IPS-18a (cell line): ENCODE data around the gene DENND2D.

ENCODE experiments used
- H3K27ac ChIP-seq: one replicate; pipeline ENCODE4 v1.5.1; 2013; ENCODE audit warnings: low read length
- H3K27me3 ChIP-seq: one replicate; pipeline ENCODE4 v1.6.1; 2013; ENCODE audit warnings: mild to moderate bottlenecking, low read length; ENCODE audit not compliant: control insufficient read depth, insufficient read depth
- H3K36me3 ChIP-seq: one replicate; pipeline ENCODE4 v1.6.1; 2013; ENCODE audit warnings: low read depth, low read length; ENCODE audit not compliant: control insufficient read depth
- H3K4me1 ChIP-seq: one replicate; pipeline ENCODE4 v1.6.1; 2013; ENCODE audit warnings: low read depth, low read length; ENCODE audit not compliant: control insufficient read depth
- H3K4me3 ChIP-seq: one replicate; pipeline ENCODE4 v1.5.1; 2013; ENCODE audit warnings: low read length
- H3K9ac ChIP-seq: one replicate; pipeline ENCODE4 v1.6.1; 2013; ENCODE audit warnings: mild to moderate bottlenecking, low read length, moderate library complexity
- H3K9me3 ChIP-seq: one replicate; pipeline ENCODE4 v1.6.1; 2013; ENCODE audit warnings: low read depth, low read length; ENCODE audit not compliant: control insufficient read depth

DENND2D gene

DNA sequence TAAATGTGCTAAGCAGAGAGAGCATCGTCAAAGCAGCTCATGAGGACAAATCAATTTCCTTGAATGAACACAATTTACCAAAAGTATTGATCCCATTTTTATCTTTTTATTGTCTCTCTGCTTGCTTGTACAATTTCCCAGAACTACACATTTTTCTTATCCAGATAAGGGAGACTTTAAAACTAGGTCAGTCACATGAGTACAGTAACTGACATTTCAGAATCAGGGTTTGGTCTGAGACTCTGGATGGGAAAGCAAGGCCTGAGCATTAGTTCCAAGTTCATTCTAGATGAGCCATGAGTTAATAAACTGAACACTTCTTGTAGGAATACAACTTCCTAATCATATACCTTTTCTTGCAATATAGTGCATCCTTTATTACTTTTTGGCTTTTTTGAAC, 11.5 kb upstream of the DENND2D start:
- peaks cover 6% of the 10 kb centered on the region for H3K4me1 ChIP-seq

DNA sequence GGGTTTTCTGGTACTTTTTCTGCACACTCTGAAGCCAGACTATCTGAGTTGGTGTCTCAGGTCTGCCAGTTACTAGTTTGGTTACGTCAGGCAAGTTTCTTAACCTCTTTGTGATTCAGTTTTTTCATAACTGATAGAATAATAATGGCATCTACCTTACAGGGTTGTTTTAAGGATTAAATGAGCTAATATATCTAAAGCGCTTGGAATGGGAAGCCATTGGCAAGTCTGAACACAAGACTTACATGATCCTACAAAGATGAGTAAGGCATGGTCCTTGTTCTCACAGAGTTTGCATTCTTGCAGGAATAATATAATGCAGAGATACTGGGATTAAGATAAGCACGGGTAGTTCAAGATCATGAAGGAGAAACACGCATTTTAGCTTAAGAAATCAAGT, 9.2 kb upstream of the DENND2D start:
- Histone ChIP-seq H3K4me3 (no peak overlapping the region), H3K9me3 (no peaks in the 10 kb centered on the region), H3K36me3 (no peaks in the 10 kb centered on the region), H3K4me1 (peaks cover 6% of the 10 kb centered on the region), H3K9ac (no peak overlapping the region), H3K27me3 (no peaks in the 10 kb centered on the region), H3K27ac (no peak overlapping the region)

More for the DNA sequence above, 11.5 kb upstream of the DENND2D start:
- Histone ChIP-seq H3K27me3 (no peaks in the 10 kb centered on the region), H3K36me3 (no peaks in the 10 kb centered on the region), H3K9me3 (no peaks in the 10 kb centered on the region), H3K27ac (no peak overlapping the region), H3K4me3 (no peak overlapping the region), H3K9ac (no peak overlapping the region)

- H3K9me3 ChIP-seq = no peaks in the 10 kb centered on the region
- H3K36me3 ChIP-seq = no peaks in the 10 kb centered on the region
- H3K9ac ChIP-seq = no peak overlapping the region
- H3K4me3 ChIP-seq = no peak overlapping the region
- H3K27me3 ChIP-seq = no peaks in the 10 kb centered on the region
- no peaks in the 10 kb centered on the region for H3K4me1 ChIP-seq
- no peak overlapping the region for H3K27ac ChIP-seq
These were observed 8.5 kb upstream of the DENND2D start for GRCh38 chr1:111208921-111209320.

- H3K36me3 ChIP-seq = no peaks in the 10 kb centered on the region
- no peaks in the 10 kb centered on the region for H3K9me3 ChIP-seq
- H3K4me1 ChIP-seq = no peaks in the 10 kb centered on the region
- no peaks in the 10 kb centered on the region for H3K27me3 ChIP-seq
- H3K9ac ChIP-seq = no peak overlapping the region
- no peak overlapping the region for H3K27ac ChIP-seq
- no peak overlapping the region for H3K4me3 ChIP-seq
These were observed 5.2 kb upstream of the DENND2D start for GRCh38 chr1:111205714-111206050.

DNA sequence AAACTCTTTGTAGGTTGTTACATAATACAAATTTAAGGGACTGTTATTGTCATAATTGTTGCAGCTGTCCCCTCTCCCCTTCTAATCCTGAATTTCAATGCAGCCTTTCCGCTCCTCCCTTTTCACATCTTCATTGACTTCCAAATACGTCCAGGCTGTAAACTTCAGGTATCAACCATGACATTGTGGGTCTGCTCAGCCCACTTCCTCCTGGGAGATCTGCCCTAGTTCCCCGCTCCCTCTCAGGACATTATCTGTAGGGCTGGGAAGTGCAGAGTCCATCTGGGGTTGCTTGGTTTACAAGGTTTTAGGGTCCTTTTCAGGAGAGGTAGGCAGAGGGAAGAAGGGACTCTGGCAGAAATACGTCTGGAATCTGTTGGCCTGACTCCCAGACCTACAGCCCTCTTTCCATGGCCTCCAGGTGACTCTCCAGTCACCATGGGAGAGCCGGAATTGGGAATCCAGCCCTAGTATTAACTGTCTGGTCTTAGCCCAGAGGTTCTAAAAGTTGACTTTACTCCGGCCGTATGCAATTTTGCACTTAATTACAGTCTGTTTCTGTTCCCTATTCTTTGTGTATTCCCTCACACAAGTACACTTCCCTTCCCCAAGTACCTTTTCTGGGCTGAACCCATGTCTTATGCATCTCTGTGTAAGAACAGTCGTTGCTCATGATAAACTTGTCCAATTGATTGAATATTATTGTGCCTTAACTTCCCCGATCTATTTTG, 4.7 kb upstream of the DENND2D start:
- no peaks in the 10 kb centered on the region for H3K36me3 ChIP-seq
- H3K4me3 ChIP-seq = no peak overlapping the region
- H3K4me1 ChIP-seq = no peaks in the 10 kb centered on the region
- no peaks in the 10 kb centered on the region for H3K9me3 ChIP-seq
- no peaks in the 10 kb centered on the region for H3K27me3 ChIP-seq
- no peak overlapping the region for H3K9ac ChIP-seq
- no peak overlapping the region for H3K27ac ChIP-seq

- Histone ChIP-seq H3K27ac (no peak overlapping the region), H3K36me3 (no peaks in the 10 kb centered on the region), H3K27me3 (no peaks in the 10 kb centered on the region), H3K4me3 (no peak overlapping the region), H3K9me3 (no peaks in the 10 kb centered on the region), H3K4me1 (no peaks in the 10 kb centered on the region), H3K9ac (no peak overlapping the region)
These were observed 3.9 kb upstream of the DENND2D start for GRCh38 chr1:111204201-111204982.

GRCh38 chr1:111203681-111204200, 3.3 kb upstream of the DENND2D start:
- no peaks in the 10 kb centered on the region for H3K9me3 ChIP-seq
- H3K9ac ChIP-seq = no peak overlapping the region
- H3K4me3 ChIP-seq = no peak overlapping the region
- no peak overlapping the region for H3K27ac ChIP-seq
- no peaks in the 10 kb centered on the region for H3K4me1 ChIP-seq
- no peaks in the 10 kb centered on the region for H3K36me3 ChIP-seq
- H3K27me3 ChIP-seq = no peaks in the 10 kb centered on the region

- no peak overlapping the region for H3K4me3 ChIP-seq
- no peak overlapping the region for H3K9ac ChIP-seq
These were observed 2.5 kb upstream of the DENND2D start for GRCh38 chr1:111202707-111203623.

DNA sequence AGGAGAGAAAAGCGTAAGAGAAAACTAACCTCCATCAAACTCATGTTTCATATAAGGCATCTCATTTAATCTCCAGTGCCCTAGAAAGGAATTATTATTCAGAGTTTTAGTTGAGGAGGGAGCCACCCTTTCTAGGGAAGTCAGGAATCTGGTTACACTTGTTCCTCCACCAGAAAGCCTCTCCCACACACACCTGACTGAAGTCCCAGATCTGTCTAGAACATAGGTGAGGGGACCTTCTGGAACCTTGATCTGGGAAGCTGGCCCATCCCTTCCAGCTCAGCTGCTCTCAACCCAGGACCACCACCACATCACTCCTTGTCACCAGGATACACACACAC, 1.9 kb upstream of the DENND2D start:
- H3K4me3 ChIP-seq = no peak overlapping the region
- H3K9ac ChIP-seq = no peak overlapping the region
- no peak overlapping the region for H3K27ac ChIP-seq
- no peaks in the 10 kb centered on the region for H3K36me3 ChIP-seq
- H3K9me3 ChIP-seq = no peaks in the 10 kb centered on the region
- H3K4me1 ChIP-seq = no peaks in the 10 kb centered on the region
- no peaks in the 10 kb centered on the region for H3K27me3 ChIP-seq

More at GRCh38 chr1:111202707-111203623, 2.5 kb upstream of the DENND2D start:
- no peaks in the 10 kb centered on the region for H3K4me1 ChIP-seq
- no peaks in the 10 kb centered on the region for H3K36me3 ChIP-seq
- H3K27me3 ChIP-seq = no peaks in the 10 kb centered on the region
- H3K9me3 ChIP-seq = no peaks in the 10 kb centered on the region
- no peak overlapping the region for H3K27ac ChIP-seq

DNA sequence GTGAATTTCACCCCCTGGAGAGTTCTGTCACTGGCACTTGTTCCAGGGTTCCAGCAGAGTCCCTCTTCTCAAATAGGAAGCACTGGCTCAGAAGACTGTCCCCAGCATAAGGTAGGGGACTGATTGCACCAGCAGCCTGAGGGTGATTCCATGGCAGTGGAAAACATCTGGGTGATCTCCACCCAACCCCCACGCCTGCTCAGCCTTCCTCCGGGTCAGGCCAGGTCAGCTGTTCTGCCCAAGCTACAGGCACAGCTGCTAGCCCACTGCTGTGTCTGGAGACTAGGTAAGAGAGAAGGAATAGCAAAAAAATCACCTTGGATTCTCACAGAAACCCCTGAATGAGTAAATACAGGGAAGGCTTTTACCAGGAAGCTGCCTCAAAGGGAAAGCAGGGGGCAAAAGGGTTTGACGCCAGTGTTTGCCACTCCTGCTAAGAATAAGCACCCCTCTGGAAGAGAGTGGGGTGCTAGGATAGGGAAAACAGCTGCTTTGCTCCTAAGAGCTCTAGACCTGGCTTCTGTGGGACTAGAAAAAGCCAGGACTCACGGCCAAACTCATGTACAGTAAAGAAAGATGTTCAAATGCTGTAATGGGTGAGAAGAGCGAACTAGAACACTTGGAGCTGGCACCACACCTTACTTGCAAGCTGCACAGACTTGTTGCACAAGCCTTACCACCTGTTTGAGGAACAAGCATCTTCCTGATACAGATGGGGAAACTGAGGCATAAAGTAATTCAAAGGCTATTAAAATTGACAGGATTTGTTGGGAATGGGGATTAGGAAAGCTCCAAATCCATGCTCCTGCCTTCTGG, 1.0 kb upstream of the DENND2D start:
- H3K4me3 ChIP-seq = no peak overlapping the region
- no peaks in the 10 kb centered on the region for H3K9me3 ChIP-seq
- no peak overlapping the region for H3K9ac ChIP-seq
- H3K27me3 ChIP-seq = no peaks in the 10 kb centered on the region
- no peaks in the 10 kb centered on the region for H3K4me1 ChIP-seq
- H3K36me3 ChIP-seq = no peaks in the 10 kb centered on the region
- H3K27ac ChIP-seq = no peak overlapping the region

- no peaks in the 10 kb centered on the region for H3K4me1 ChIP-seq
- H3K36me3 ChIP-seq = no peaks in the 10 kb centered on the region
- no peak overlapping the region for H3K27ac ChIP-seq
- H3K27me3 ChIP-seq = no peaks in the 10 kb centered on the region
- H3K9ac ChIP-seq = no peak overlapping the region
- H3K9me3 ChIP-seq = no peaks in the 10 kb centered on the region
- H3K4me3 ChIP-seq = no peak overlapping the region
These were observed 336 bp upstream of the DENND2D start for GRCh38 chr1:111200802-111201161.
